Activated CD4-positive, alpha-beta T cell treated with anti-CD3 and anti-CD28 coated beads, Interleukin-2, Interleukin-4, amounts not matched to agents 100 ng/mL and 50 ng/mL, durations not matched to agents 16 hours and 8 hours (primary cell): ENCODE measurements around the gene ZNF624.
"Not testable (repeated sequence)": the region's sequence is repeated elsewhere in the genome, so short reads cannot be mapped to it uniquely, and the experiment has no call there.

Experiments
- DNase-seq: peaks from one replicate; pipeline ENCODE4 v3.0.0-alpha.2; 2020; ENCODE audit warnings: low spot score

ZNF624 gene

GRCh38 chr17:16653367-16654041, at the start of gene ZNF624:
ZNF624 (minus strand) TSS chr17:16653850.
- peak; percentile 88 for DNase-seq

GRCh38 chr17:16697603-16698002, 44.0 kb upstream of the ZNF624 start:
- DNase-seq: not testable (repeated sequence)

GRCh38 chr17:16690447-16690846, 36.8 kb upstream of the ZNF624 start:
- DNase-seq: not testable (repeated sequence)

- DNase-seq: peak; percentile 70
Measured at GRCh38 chr17:16689731-16690281, 36.2 kb upstream of the ZNF624 start, which contains the start of gene CCDC144A. CCDC144A (plus strand) TSS chr17:16690241; CDS start chr17:16690401, 160 bp downstream.

GRCh38 chr17:16687151-16687550, 33.5 kb upstream of the ZNF624 start:
- not testable (repeated sequence) for DNase-seq

- not testable (repeated sequence) for DNase-seq
Measured at GRCh38 chr17:16686019-16686418, 32.4 kb upstream of the ZNF624 start.

GRCh38 chr17:16683290-16684138, 29.9 kb upstream of the ZNF624 start:
- DNase-seq: not testable (repeated sequence)

GRCh38 chr17:16676676-16677268, 23.1 kb upstream of the ZNF624 start:
- DNase-seq: no peak

GRCh38 chr17:16666907-16667636, 13.4 kb upstream of the ZNF624 start:
- DNase-seq: not testable (repeated sequence)

GRCh38 chr17:16666553-16666906, 12.9 kb upstream of the ZNF624 start:
- not testable (repeated sequence) for DNase-seq

- DNase-seq: no peak
Measured at GRCh38 chr17:16662936-16663335, 9.3 kb upstream of the ZNF624 start.

- DNase-seq: no peak
Measured at GRCh38 chr17:16661217-16661616, 7.6 kb upstream of the ZNF624 start.

GRCh38 chr17:16652847-16653366, 743 bp downstream of the ZNF624 start:
- DNase-seq: no peak

- no peak for DNase-seq
Measured at GRCh38 chr17:16652252-16652651, 1.4 kb downstream of the ZNF624 start.

- DNase-seq: no peak
Measured at GRCh38 chr17:16649585-16649984, 4.1 kb downstream of the ZNF624 start.

GRCh38 chr17:16639438-16639837, 14.2 kb downstream of the ZNF624 start:
- DNase-seq: no peak

GRCh38 chr17:16623282-16623681, 30.4 kb downstream of the ZNF624 start:
- no peak for DNase-seq

GRCh38 chr17:16622540-16623277, 30.9 kb downstream of the ZNF624 start:
- DNase-seq: no peak

- no peak for DNase-seq
Measured at GRCh38 chr17:16617481-16618060, 36.1 kb downstream of the ZNF624 start.

GRCh38 chr17:16599537-16599936, 54.1 kb downstream of the ZNF624 start:
- DNase-seq: no peak
